ENCODE results near the gene GOT1.

GOT1 gene

DNA sequence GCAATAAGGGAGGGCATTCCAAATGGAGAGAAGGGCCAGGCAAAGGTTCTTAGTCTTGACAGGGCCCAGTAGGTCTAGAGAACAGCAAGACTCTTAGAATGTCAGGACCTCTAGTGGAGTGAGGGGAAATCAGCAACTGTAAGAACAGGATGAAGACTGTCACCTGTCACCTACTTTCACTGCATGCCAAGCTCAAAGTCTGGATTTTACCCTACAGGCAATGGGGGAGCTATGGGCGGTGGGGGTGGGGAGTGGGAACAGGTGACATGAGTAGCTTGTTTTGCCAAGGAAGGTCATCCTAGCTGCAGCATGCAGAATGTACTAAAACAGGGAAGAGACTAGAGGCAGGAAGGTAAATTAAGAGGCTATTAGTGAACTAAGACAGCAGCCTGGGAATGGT is 18.3 kb downstream of the GOT1 start:
- in situ Hi-C loops (cut with HindIII; ENCODE audit: low pct_ligation_motif_present, low pct_unique_long_range_greater_than_20kb, low sequenced_read_pairs) = no loop called here
- no peak for DNase-seq

DNA sequence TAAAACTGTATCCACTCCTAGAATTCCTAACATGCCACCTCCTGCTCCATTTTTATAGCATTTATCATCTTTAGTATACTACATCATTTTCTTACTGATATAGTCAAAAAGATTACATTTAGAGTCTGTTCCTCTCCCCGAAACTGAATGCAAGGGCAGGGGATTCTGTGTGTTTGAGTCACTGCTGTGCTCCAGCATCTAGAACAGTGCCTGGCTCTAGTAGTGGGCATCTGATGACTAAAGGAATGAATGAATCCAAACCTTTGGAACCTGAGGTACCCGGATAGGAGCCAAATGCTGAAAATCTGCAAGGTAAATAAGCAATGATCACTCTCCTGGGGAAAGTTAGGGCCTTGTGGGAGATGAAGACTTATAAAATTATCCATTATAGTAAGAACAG is 18.9 kb downstream of the GOT1 start:
- in situ Hi-C loops (cut with HindIII; ENCODE audit: low pct_ligation_motif_present, low pct_unique_long_range_greater_than_20kb, low sequenced_read_pairs) = no loop called here
- DNase-seq = no peak

GRCh38 chr10:99410876-99411275 is 19.5 kb downstream of the GOT1 start:
- no peak for DNase-seq
- in situ Hi-C loops (cut with HindIII; ENCODE audit: low pct_ligation_motif_present, low pct_unique_long_range_greater_than_20kb, low sequenced_read_pairs) = no loop called here

DNA sequence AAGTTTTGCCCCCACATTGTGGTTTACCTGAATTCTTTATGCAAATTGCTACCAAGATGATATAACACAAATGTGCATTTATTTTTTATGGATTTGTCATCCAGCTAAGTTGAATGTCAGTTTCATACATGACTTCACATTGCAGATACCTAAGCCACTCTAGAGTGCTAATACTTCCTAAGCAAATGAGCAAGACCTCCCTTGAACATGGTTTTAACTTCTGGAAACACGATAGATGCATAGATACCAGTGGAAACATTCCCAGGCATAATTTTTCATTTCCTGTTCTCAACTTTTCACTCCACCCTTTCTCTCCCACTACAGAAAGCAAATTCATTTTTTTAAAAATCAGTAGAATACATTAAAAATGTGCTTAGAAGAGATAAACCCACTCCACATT is 20.3 kb downstream of the GOT1 start:
- in situ Hi-C loops (cut with HindIII; ENCODE audit: low pct_ligation_motif_present, low pct_unique_long_range_greater_than_20kb, low sequenced_read_pairs) = no loop called here
- DNase-seq = no peak

GRCh38 chr10:99406149-99406548 is 24.3 kb downstream of the GOT1 start:
- in situ Hi-C loops (cut with HindIII; ENCODE audit: low pct_ligation_motif_present, low pct_unique_long_range_greater_than_20kb, low sequenced_read_pairs) = no loop called here
- DNase-seq = no peak

GRCh38 chr10:99403674-99404073 is 26.8 kb downstream of the GOT1 start:
- no peak for DNase-seq

DNA sequence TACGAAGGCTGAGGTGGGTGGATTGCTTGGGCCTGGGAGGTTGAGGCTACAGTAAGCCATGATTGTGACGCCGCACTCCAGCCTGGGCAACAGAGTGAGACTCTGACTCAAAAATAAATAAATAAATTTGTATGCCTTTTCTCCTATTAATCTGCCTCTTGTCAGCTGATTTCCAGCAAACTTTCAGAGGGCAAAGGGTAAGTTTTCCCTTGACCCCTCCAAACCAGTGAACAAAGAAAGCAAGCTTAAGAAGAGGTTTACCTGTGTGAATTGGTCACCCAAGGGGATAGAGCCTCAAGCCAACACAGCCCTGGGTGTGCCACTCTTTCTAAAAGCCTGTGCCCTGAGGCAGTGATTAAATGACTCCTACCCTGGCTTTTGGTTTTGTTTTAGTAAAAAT is 30.8 kb downstream of the GOT1 start:
- in situ Hi-C loops (cut with HindIII; ENCODE audit: low pct_ligation_motif_present, low pct_unique_long_range_greater_than_20kb, low sequenced_read_pairs) = no loop called here
- no peak for DNase-seq

More at GRCh38 chr10:99403674-99404073, 26.8 kb downstream of the GOT1 start:
- in situ Hi-C loops (cut with HindIII; ENCODE audit: low pct_ligation_motif_present, low pct_unique_long_range_greater_than_20kb, low sequenced_read_pairs) = no loop called here

DNA sequence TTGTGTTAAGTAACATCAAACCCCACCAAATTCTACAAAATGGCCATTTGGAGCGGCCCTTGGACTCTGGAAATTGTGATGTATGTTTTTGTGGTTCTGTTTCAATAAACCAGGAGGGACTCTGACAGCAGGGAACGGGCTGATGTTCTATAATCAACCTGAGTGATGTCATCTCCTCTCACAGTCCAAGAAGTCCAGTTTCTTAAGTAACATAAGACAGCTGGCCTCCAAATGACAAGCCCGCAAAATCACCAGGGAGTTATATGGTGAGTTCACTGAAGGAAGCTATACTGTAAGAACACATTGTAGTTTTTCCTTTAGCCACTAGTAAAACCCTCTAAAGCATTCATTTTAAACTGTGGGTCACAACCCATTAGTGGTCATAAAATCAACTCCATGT is 34.0 kb downstream of the GOT1 start:
- peak; percentile 24 for DNase-seq
- in situ Hi-C loops (cut with HindIII; ENCODE audit: low pct_ligation_motif_present, low pct_unique_long_range_greater_than_20kb, low sequenced_read_pairs) = no loop called here

- in situ Hi-C loops (cut with HindIII; ENCODE audit: low pct_ligation_motif_present, low pct_unique_long_range_greater_than_20kb, low sequenced_read_pairs) = no loop called here
These were observed 34.5 kb downstream of the GOT1 start for GRCh38 chr10:99395750-99396445.

DNA sequence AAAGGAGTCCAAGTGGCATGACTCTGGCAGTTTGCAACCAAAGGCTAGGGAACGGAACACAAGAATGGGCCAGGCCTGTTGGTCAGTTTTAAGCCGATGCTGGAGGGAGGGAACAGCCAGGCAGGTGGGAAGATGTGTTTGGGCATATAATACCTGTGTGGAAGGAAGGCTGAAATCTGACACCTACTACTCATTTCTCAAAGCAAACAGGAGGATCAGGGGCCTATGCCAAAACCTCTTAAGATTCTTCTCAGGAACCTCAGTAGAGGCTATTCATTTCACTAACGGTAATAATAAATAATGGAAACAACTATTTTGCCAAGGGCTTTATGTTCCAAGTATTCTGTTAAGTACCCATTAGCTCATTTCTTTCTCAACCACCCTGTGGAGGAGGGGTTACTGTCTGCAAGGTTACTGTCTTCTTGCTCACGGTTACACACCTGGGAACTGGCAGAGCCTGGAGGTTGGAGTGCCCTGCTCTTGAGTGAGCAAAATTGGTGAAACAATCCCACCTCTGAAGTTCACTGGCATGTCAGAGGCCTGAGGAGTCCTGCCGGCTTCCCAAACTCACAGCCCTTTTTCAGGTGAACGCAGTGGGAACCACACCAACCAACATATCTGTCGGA is 35.5 kb downstream of the GOT1 start:
- in situ Hi-C loops (cut with HindIII; ENCODE audit: low pct_ligation_motif_present, low pct_unique_long_range_greater_than_20kb, low sequenced_read_pairs) = no loop called here
- DNase-seq = no peak

More at GRCh38 chr10:99395750-99396445, 34.5 kb downstream of the GOT1 start:
- DNase-seq = peak; percentile 95

DNA sequence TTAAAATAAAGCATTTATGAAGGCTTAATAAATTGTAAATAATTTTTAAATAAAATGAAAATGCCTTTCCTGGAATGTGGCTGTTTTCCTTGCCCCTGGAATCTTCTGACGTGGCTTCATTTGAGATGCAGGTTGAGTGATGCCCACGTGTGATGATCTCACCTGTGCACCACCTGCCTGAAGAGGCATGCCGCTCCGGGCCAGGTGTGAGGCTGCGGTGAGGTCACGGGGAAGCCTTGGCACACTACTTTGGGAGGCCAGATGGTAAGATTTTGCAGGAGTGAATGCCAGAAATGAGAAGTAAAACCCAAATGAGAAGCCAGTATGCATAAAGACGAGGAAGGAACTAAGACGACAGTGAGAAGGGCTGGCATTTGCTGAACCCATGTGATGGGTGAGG is 36.2 kb downstream of the GOT1 start:
- in situ Hi-C loops (cut with HindIII; ENCODE audit: low pct_ligation_motif_present, low pct_unique_long_range_greater_than_20kb, low sequenced_read_pairs) = no loop called here

DNA sequence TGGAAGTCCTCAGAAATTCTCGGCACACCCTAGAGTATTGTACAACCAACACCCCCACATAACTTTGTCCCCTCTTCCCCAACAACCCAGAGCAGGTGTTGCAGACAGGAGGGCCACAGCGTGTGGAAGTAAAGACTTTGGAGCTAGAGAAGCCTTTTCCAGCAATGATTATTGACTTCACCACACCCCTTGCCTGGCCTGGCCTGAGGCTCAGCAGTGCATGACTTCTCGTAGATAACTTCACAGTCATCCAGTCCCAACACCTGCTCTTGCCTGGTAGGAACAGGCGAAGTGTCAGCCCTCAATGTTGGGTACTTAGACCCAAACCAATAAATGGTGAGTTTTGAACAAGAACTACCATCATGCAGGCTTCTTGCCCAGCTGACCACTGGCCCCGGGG is 36.7 kb downstream of the GOT1 start:
- DNase-seq = peak; percentile 31
- in situ Hi-C loops (cut with HindIII; ENCODE audit: low pct_ligation_motif_present, low pct_unique_long_range_greater_than_20kb, low sequenced_read_pairs) = no loop called here

More for the DNA sequence above, 36.2 kb downstream of the GOT1 start:
- DNase-seq = no peak

DNA sequence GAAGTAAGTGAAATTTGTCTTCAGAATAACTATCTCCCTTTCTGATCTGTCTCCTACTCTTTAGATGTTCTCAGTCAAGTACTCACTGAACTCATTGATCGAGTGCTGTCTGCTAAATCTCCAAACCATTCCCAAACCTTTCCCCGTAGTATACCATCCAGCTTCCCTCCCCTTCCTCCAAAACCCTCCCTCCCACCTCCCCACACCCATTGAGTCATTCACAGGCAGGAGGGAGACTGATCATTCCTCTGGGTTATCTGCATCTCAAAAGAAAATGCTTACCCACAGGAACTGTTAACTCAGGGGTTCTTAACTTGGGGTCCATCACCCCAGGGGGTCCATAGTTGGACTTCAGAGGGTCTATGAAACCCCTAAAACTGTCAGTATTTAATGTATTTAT is 37.4 kb downstream of the GOT1 start:
- in situ Hi-C loops (cut with HindIII; ENCODE audit: low pct_ligation_motif_present, low pct_unique_long_range_greater_than_20kb, low sequenced_read_pairs) = no loop called here
- DNase-seq = no peak

- in situ Hi-C loops (cut with HindIII; ENCODE audit: low pct_ligation_motif_present, low pct_unique_long_range_greater_than_20kb, low sequenced_read_pairs) = no loop called here
- no peak for DNase-seq
These were observed 39.1 kb downstream of the GOT1 start for GRCh38 chr10:99391346-99391745.

GRCh38 chr10:99389729-99390480 is 40.5 kb downstream of the GOT1 start:
- DNase-seq = no peak
- in situ Hi-C loops (cut with HindIII; ENCODE audit: low pct_ligation_motif_present, low pct_unique_long_range_greater_than_20kb, low sequenced_read_pairs) = no loop called here

DNA sequence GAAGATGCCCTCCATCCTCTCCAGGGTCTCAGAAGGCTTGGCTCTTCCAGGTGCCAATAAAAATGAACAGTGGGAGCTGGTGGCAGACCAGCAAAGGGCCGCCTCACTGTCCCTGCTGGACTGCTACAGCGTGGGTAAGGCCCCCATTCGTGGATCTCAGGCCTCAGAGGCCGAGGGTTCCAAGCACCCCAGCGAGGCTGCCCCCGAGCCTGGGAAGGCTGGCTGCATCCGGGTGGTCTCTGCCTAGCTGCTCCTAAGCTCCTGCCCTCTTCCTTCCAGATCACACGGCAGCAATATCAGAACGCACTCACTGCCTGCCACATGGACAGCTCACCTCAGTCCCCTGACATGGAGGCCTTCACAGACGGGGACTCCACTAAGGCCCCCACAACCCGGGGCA is 42.9 kb downstream of the GOT1 start:
- no peak for DNase-seq
- in situ Hi-C loops (cut with HindIII; ENCODE audit: low pct_ligation_motif_present, low pct_unique_long_range_greater_than_20kb, low sequenced_read_pairs) = no loop called here

DNA sequence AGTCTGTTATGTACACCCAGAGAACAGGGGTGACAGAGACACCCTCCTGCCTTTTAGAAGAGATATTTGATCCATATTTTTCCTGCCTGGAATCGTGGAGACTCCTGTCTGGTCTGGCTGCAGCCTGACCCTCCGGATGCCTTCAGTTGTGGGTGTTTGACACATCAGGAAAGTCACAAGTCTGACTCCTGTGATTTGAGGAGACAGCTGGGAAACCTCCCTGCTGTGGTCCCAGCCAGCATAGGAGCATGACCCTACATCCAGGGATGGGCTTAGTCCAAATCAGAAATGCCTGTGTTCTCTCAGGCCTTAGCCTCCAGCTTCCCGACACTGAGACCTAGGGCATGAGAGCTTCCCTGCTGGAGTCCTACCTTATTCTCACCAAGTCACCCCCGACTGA is 43.4 kb downstream of the GOT1 start:
- in situ Hi-C loops (cut with HindIII; ENCODE audit: low pct_ligation_motif_present, low pct_unique_long_range_greater_than_20kb, low sequenced_read_pairs) = no loop called here
- no peak for DNase-seq

DNA sequence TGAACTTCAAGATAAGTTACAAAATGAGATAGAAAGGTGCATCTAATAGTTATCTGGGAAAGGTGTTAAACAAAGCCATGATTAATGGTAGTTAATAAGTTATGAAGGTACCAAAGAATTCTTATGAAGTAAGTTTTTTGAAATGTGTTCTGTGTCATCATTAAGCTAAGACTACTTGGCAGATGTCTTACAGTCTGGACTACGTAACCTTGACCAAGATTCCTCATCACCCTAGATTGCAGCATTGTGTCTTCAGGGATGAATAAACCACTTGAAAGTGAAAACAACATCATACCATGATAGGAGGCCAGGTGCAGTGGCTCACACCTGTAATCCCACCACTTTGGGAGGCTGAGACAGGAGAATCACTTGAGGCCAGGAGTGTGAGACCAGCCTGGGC is 48.2 kb downstream of the GOT1 start:
- in situ Hi-C loops (cut with HindIII; ENCODE audit: low pct_ligation_motif_present, low pct_unique_long_range_greater_than_20kb, low sequenced_read_pairs) = no loop called here
- DNase-seq = no peak

- no peak for DNase-seq
- in situ Hi-C loops (cut with HindIII; ENCODE audit: low pct_ligation_motif_present, low pct_unique_long_range_greater_than_20kb, low sequenced_read_pairs) = no loop called here
These were observed 55.0 kb downstream of the GOT1 start for GRCh38 chr10:99375426-99375825.

GRCh38 chr10:99374972-99375371 is 55.5 kb downstream of the GOT1 start:
- no peak for DNase-seq
- in situ Hi-C loops (cut with HindIII; ENCODE audit: low pct_ligation_motif_present, low pct_unique_long_range_greater_than_20kb, low sequenced_read_pairs) = no loop called here

All from ACHN (cell line).